HEK293 (cell line): Measurements from ENCODE around the gene TDP2.

Source experiments
- TCF7L2 ChIP-seq: IDR thresholded peaks from 2 replicates; pipeline ENCODE4 v1.6.1; 2011; ENCODE audit warnings: low read depth, mild to moderate bottlenecking, inconsistent platforms, low read length, moderate library complexity, borderline replicate concordance
- ZNF292 ChIP-seq: fragments of 450-650 bp; formaldehyde crosslinking; IDR thresholded peaks from 2 replicates; pipeline ENCODE4 v1.5.1; 2016; ENCODE audit warnings: low read depth, missing biosample characterization, missing genetic modification characterization, borderline replicate concordance
- ZNF341 ChIP-seq: fragments of 450-650 bp; formaldehyde crosslinking; IDR thresholded peaks from 2 replicates; pipeline ENCODE4; 2016; ENCODE audit warnings: low read depth, missing biosample characterization, missing genetic modification characterization

GRCh38 chr6:24692003-24692402 is 25.3 kb upstream of the TDP2 start:
- no peak for TF ChIP-seq ZNF292
- no peak for TF ChIP-seq ZNF341 (tag by site-specific recombination)
- no peak for TF ChIP-seq TCF7L2
